T-helper 22 cell (primary cell): ENCODE results near the gene RACGAP1.
"Not testable (repeated sequence)": the region's sequence is repeated elsewhere in the genome, so short reads cannot be mapped to it uniquely, and the experiment has no call there.

ENCODE experiments used
- DNase-seq: peaks from one replicate; pipeline ENCODE4 v3.0.0-alpha.2; 2020; ENCODE audit warnings: low read depth

RACGAP1 gene

GRCh38 chr12:50026691-50027090, 1.4 kb upstream of the RACGAP1 start:
- no peak for DNase-seq

GRCh38 chr12:50024805-50025186, 498 bp downstream of the RACGAP1 start:
- no peak for DNase-seq

- DNase-seq: no peak
Measured at GRCh38 chr12:50024227-50024626, 1.1 kb downstream of the RACGAP1 start.

- no peak for DNase-seq
Measured at GRCh38 chr12:50022903-50023302, 2.4 kb downstream of the RACGAP1 start.

- DNase-seq: no peak
Measured at GRCh38 chr12:50021031-50021430, 4.3 kb downstream of the RACGAP1 start.

- no peak for DNase-seq
Measured at GRCh38 chr12:50019524-50019923, 5.8 kb downstream of the RACGAP1 start.

- no peak for DNase-seq
Measured at GRCh38 chr12:50018968-50019367, 6.3 kb downstream of the RACGAP1 start.

GRCh38 chr12:50018154-50018553, 7.1 kb downstream of the RACGAP1 start:
- DNase-seq: no peak

- DNase-seq: no peak
Measured at GRCh38 chr12:50017641-50018040, 7.7 kb downstream of the RACGAP1 start.

GRCh38 chr12:50016501-50017475, 8.5 kb downstream of the RACGAP1 start:
- no peak for DNase-seq

GRCh38 chr12:50014342-50014741, 11.0 kb downstream of the RACGAP1 start:
- no peak for DNase-seq

- no peak for DNase-seq
Measured at GRCh38 chr12:50013361-50014147, 11.7 kb downstream of the RACGAP1 start.

GRCh38 chr12:50006754-50007442, 18.4 kb downstream of the RACGAP1 start:
- no peak for DNase-seq

- no peak for DNase-seq
Measured at GRCh38 chr12:50006280-50006679, 19.0 kb downstream of the RACGAP1 start.

GRCh38 chr12:50005175-50005574, 20.1 kb downstream of the RACGAP1 start:
- DNase-seq: no peak

GRCh38 chr12:50004696-50005095, 20.6 kb downstream of the RACGAP1 start:
- DNase-seq: no peak

- no peak for DNase-seq
Measured at GRCh38 chr12:50003595-50003994, 21.7 kb downstream of the RACGAP1 start.

- DNase-seq: no peak
Measured at GRCh38 chr12:49998453-49998852, 26.8 kb downstream of the RACGAP1 start.

GRCh38 chr12:49990273-49990672, 35.0 kb downstream of the RACGAP1 start:
- DNase-seq: no peak

- not testable (repeated sequence) for DNase-seq
Measured at GRCh38 chr12:49989400-49989799, 35.9 kb downstream of the RACGAP1 start.

GRCh38 chr12:49987625-49988303, 37.5 kb downstream of the RACGAP1 start:
- no peak for DNase-seq

GRCh38 chr12:49986476-49986875, 38.8 kb downstream of the RACGAP1 start:
- not testable (repeated sequence) for DNase-seq
